Stomach (tissue), 9 donors: ENCODE data around the gene ZNF474. TPM values are rescaled to one million over a fixed set of nuclear protein-coding genes. Genes with fewer than 3 reads are reported as not detected.
A peak's percentile ranks its signal among the peaks of the same experiment; 100 is the strongest.

Experiments
- DNase-seq, 2 donors: peaks; one replicate each; pipeline versions ENCODE4 v3.0.0 to v3.0.0-alpha.2; 2013 to 2019
- H3K27ac ChIP-seq, 5 donors: fragments of 200-600 bp in 4 of 5; sonication (generic) in 4 of 5; one replicate each; pipeline ENCODE4 v1.5.1; 2013 to 2019; ENCODE audit warnings: mild to moderate bottlenecking in 1 of 5, moderate library complexity in 1 of 5
- H3K27me3 ChIP-seq, 3 donors: fragments of 200-600 bp; sonication (generic); one replicate each; pipeline ENCODE4 v1.5.1; 2017 to 2019; ENCODE audit warnings: mixed run types in 1 of 3
- H3K36me3 ChIP-seq, 4 donors: fragments of 200-600 bp; sonication (generic); 1 replicate in 3 of 4; 2 replicates in 1 of 4; pipeline ENCODE4 v1.5.1; 2016 to 2019
- H3K4me1 ChIP-seq, 4 donors: fragments of 200-600 bp; sonication (generic); one replicate each; pipeline ENCODE4 v1.5.1; 2016 to 2019
- H3K4me3 ChIP-seq, 4 donors: fragments of 200-600 bp; sonication (generic) in 3 of 4; one replicate each; pipeline ENCODE4 v1.5.1; 2016 to 2019; ENCODE audit warnings: mild to moderate bottlenecking in 1 of 4
- H3K9me3 ChIP-seq, 4 donors: fragments of 200-600 bp; sonication (generic); one replicate each; pipeline ENCODE4 v1.5.1; 2016 to 2019
- CTCF ChIP-seq, 7 experiments: fragments of 450-650 bp in 4 of 7; fragments of 200-600 bp in 3 of 7; sonication (generic) in 3 of 7; IDR thresholded peaks; one replicate each; pipeline ENCODE4 v1.5.1; 2016 to 2019; ENCODE audit warnings: antibody characterized with exemption in 7 of 7, control low read depth in 2 of 7, mild to moderate bottlenecking in 1 of 7
- EP300 ChIP-seq: sonication (generic); formaldehyde crosslinking; IDR thresholded peaks from one replicate; pipeline ENCODE4 v1.6.1; 2017; ENCODE audit warnings: antibody characterized with exemption
- POLR2A ChIP-seq, 4 donors: fragments of 450-650 bp; IDR thresholded peaks; one replicate each; pipeline ENCODE4 v1.6.1; 2016; ENCODE audit warnings: antibody characterized with exemption in 4 of 4, control low read depth in 2 of 4, mild to moderate bottlenecking in 1 of 4, moderate library complexity in 1 of 4
- POLR2AphosphoS5 ChIP-seq, 3 donors: sonication (generic); formaldehyde crosslinking; IDR thresholded peaks; one replicate each; pipeline ENCODE4 v1.6.1; 2016; ENCODE audit warnings: antibody characterized with exemption in 3 of 3
- WGBS, 5 donors: extraction: QIAGEN DNeasy Blood & Tissue Kit in 3 of 5; methylation state at CpG; one replicate each; pipeline versions ENCODE4 v1.1.5 to v1.1.7; 2013 to 2018; 5-methylcytosine and 5-hydroxymethylcytosine counted together
- intact Hi-C: fragments of 100-400 bp; cut with DNase I; formaldehyde crosslinking; loops from one replicate; pipeline ENCODE4 v1.15.1; 2023; ENCODE audit warnings: low total_unique reads
- polyA plus RNA-seq, 3 donors: library from polyadenylated mRNA; stranded (reverse); fragments of 200-250 nt; gene quantifications; one replicate each; pipeline ENCODE4 v1.2.3, GENCODE V29; 2013
- total RNA-seq, 5 donors: library from RNA; depleted of rRNA; stranded (reverse); fragments of >200 nt; gene quantifications; one replicate each; pipeline versions ENCODE4 v1.1.0 to v1.2.3, GENCODE V29; 2014 to 2016
- donor health status: healthy with polysubstance abuse.
- donor health status: Bipolar disorder and iron deficiency.
- donor health status: healthy.

The ZNF474 gene
- total and polyA plus RNA-seq, 8 donors = 0.08 to 0.37 TPM; not detected in 6

GRCh38 chr5:122183788-122184170 lies 54.4 kb downstream of the ZNF474 start:
- peaks cover 4 to 20% (median 13%) of the 10 kb centered on the region in 4 donors for H3K4me1 ChIP-seq
- no peak overlapping the region for H3K27ac ChIP-seq
- DNase-seq = no peak
- H3K36me3 ChIP-seq = no peaks in the 10 kb centered on the region
- H3K9me3 ChIP-seq = no peaks in the 10 kb centered on the region
- TF ChIP-seq CTCF (IDR thresholded peaks at IDR 0.05) (no peak), EP300 (no peak), POLR2AphosphoS5 (IDR thresholded peaks at IDR 0.05) (no peak), POLR2A (IDR thresholded peaks at IDR 0.05) (no peak)
- intact Hi-C loops = no loop called here
- H3K4me3 ChIP-seq = no peak overlapping the region
- H3K27me3 ChIP-seq = no peaks in the 10 kb centered on the region

GRCh38 chr5:122184676-122185255 lies 55.4 kb downstream of the ZNF474 start:
- DNase-seq = no peak
- Histone ChIP-seq H3K27me3 (no peaks in the 10 kb centered on the region), H3K36me3 (no peaks in the 10 kb centered on the region), H3K9me3 (no peaks in the 10 kb centered on the region), H3K4me3 (no peak overlapping the region), H3K27ac (no peak overlapping the region), H3K4me1 (peaks cover 4 to 20% (median 13%) of the 10 kb centered on the region in 4 donors)
- 84 to 89% (median 87%) methylated on average over 5 of the region's 5 CpGs for WGBS, 5 donors
- no peak for TF ChIP-seq POLR2AphosphoS5 (IDR thresholded peaks at IDR 0.05)
- TF ChIP-seq EP300 = no peak
- no peak for TF ChIP-seq POLR2A (IDR thresholded peaks at IDR 0.05)
- TF ChIP-seq CTCF (IDR thresholded peaks at IDR 0.05) = no peak
- intact Hi-C loops = no loop called here

- Histone ChIP-seq H3K4me1 (peaks cover 4 to 16% (median 10%) of the 10 kb centered on the region in 4 donors), H3K4me3 (no peak overlapping the region), H3K27ac (no peak overlapping the region), H3K9me3 (no peaks in the 10 kb centered on the region), H3K36me3 (no peaks in the 10 kb centered on the region), H3K27me3 (no peaks in the 10 kb centered on the region)
- peak in 1 of 2 donors; percentile 64 for DNase-seq
- TF ChIP-seq CTCF (IDR thresholded peaks at IDR 0.05) (no peak), POLR2AphosphoS5 (IDR thresholded peaks at IDR 0.05) (no peak), POLR2A (IDR thresholded peaks at IDR 0.05) (no peak), EP300 (no peak)
- intact Hi-C loops = no loop called here
- WGBS, 5 donors = 20 to 45% (median 26%) methylated on average over 3 of the region's 3 CpGs
These were observed 58.1 kb downstream of the ZNF474 start for GRCh38 chr5:122187426-122187825.

GRCh38 chr5:122190156-122190555 lies 60.8 kb downstream of the ZNF474 start:
- no peak overlapping the region for H3K4me3 ChIP-seq
- H3K9me3 ChIP-seq = no peaks in the 10 kb centered on the region
- no peak for DNase-seq
- H3K36me3 ChIP-seq = no peaks in the 10 kb centered on the region
- 79 to 89% (median 83%) methylated on average over 3 of the region's 3 CpGs for WGBS, 5 donors
- H3K27me3 ChIP-seq = no peaks in the 10 kb centered on the region
- peaks cover 0 to 5% (median 0%) of the 10 kb centered on the region in 4 donors for H3K4me1 ChIP-seq
- TF ChIP-seq POLR2AphosphoS5 (IDR thresholded peaks at IDR 0.05) (no peak), POLR2A (IDR thresholded peaks at IDR 0.05) (no peak), CTCF (IDR thresholded peaks at IDR 0.05) (no peak), EP300 (no peak)
- no peak overlapping the region for H3K27ac ChIP-seq
- intact Hi-C loops = loop anchor here (5.0 kb wide), 1 partner anchor 222 kb away; no protein-coding TSS in a partner anchor
